NCI-H1105 (cell line): ENCODE data around the gene PTPN18.
A peak's percentile ranks its signal among the peaks of the same experiment; 100 is the strongest.
"Not testable (repeated sequence)": the region's sequence is repeated elsewhere in the genome, so short reads cannot be mapped to it uniquely, and the experiment has no call there.

Source experiments
- DNase-seq: peaks from one replicate; lab custom pipeline; 2025; lab: John Stamatoyannopoulos, UW

PTPN18 gene

DNA sequence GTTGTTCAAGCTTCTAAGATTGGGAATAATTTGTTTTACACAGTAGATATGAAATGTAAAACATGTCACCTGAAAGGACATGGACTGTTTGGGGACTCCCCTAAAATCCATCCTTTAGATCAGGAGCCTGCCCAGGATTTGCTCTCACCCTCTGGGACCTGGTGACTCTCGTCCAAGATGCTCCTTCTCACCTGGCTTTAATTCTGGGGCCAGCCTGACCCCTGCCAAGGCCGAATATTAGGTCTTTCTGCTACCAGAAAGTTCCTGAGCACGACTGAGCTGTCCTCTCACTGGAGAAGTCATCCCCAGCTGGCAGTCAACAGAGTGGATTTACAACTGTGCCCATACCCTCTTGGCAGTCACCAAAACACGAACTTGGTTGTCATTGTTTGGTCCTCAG is 25.3 kb downstream of the PTPN18 start:
- DNase-seq: no peak

GRCh38 chr2:130381619-130382018 is 25.8 kb downstream of the PTPN18 start:
- no peak for DNase-seq

DNA sequence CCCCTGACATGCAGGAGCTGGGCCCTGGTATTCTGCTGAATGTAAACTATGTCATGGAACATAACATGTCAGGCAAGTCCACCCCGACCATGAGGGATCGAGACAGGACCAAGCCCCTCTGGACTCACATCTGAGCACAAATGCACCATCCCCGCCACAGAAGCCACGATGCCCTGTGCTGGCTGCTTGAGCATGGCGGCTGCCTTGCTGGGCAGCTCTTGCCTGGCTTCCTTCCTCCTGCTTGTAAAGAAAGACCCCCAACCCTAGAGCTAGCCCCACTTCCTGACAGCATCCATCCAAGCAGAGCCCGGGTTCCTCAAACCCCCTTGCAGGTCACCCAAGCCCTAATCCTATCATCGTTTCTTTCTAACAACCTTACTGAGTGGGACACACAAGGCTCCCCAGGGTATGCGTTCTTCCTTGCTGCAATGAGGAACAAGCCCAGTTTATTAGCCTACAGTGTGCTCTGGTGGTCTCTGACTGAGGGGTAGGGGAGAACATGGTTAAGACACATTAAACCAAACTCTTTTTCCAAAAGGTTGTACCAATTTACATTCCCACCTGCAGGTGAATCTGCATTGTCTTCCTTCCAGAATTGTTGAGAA is 26.6 kb downstream of the PTPN18 start:
- DNase-seq: no peak

- DNase-seq: no peak
Observed at GRCh38 chr2:130385709-130386108, 29.9 kb downstream of the PTPN18 start.

GRCh38 chr2:130387071-130387400 is 31.2 kb downstream of the PTPN18 start:
- no peak for DNase-seq

DNA sequence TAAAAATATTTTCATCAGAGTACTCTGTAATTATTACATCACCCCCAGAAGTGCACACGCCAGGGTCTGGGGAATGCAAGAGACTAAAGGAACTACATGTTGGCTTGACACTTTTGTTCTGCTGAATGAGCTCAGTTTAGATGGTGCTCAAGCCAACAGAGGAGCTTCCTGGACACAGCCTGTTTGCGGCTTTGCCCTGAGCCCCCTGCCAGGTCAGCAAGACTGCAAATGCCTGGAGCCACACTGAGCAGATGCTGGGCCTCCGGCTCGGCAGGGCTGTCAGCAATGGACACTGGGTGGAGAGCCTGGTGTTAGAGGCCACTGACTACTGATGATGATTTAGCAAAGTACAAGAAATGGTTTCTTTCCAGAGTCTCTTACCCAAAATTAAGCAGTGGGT is 31.9 kb downstream of the PTPN18 start:
- no peak for DNase-seq

GRCh38 chr2:130388221-130388907 is 32.5 kb downstream of the PTPN18 start:
- no peak for DNase-seq

DNA sequence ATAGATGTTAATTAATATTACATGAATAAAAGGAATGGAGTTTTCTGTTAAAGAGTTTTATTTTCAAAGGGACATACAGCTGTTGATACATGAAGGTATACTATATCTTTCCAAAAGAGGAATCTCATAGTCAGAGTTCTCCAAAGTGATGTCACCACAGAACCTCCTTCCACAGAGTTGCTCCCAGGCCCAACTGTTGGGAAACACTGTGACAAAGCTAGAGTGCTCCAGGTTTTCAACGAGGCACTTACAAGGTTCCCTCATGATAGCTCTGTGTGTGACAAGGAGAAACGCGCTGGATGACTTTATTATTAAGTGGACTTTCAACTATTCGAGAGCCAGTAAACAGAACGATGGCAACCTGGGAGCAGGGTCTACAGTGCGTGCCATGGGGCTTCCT is 33.5 kb downstream of the PTPN18 start:
- no peak for DNase-seq

DNA sequence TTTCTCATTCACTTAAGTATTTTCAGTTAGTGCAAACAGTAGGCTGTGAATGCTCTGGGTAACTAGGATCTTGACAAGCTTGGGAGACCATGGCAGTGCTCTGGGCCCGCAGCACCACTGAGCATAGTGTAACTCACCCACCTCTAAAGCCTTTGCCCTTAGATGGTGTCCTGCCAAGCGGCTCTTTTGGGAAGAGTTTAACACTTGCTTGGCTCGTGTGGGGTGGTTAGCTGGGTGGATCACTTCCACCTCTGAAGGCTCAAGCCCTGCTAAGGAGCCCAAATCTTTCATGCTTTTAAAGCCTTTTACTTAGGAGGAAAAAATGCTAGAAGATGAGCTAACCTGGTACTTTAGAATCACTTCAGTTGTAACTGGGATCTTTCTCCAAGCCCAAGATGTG is 33.9 kb downstream of the PTPN18 start:
- no peak for DNase-seq

DNA sequence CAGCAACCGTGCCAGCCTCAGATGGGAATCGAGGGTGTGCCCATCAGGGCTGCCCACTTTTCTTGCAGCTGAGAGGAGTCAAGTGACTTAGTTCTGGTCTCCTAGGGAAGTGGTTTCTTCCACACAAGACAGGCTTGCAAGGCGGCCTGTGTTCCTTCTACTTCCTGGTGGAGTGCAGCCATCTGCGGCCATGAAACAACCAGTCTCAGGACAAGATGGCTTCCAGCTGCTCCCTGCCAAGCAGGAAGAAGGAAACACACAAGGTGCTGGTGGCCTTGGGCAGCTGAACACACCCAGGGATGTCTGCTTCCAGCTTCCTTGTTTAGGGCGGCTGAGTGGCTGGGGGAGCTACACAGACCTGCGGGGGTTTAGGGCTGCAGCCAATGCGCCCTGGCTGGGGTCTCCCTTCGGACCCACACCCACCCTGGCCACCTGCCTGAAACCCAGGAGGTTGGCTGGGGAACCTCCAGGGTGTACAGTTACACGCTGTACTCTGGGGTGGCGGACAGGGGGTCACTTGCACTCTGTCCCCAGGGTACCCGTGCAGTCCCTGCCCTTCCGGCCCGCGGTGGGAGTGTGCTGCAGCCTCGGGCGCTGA is 34.7 kb downstream of the PTPN18 start:
- no peak for DNase-seq

- peak; percentile 51 for DNase-seq
Observed at GRCh38 chr2:130391058-130391871, 35.4 kb downstream of the PTPN18 start.

- DNase-seq: peak; percentile 12
Observed at GRCh38 chr2:130391872-130392670, 36.2 kb downstream of the PTPN18 start.

- no peak for DNase-seq
Observed at GRCh38 chr2:130393318-130393910, 37.6 kb downstream of the PTPN18 start.

GRCh38 chr2:130406280-130406679 is 50.4 kb downstream of the PTPN18 start:
- DNase-seq: not testable (repeated sequence)

DNA sequence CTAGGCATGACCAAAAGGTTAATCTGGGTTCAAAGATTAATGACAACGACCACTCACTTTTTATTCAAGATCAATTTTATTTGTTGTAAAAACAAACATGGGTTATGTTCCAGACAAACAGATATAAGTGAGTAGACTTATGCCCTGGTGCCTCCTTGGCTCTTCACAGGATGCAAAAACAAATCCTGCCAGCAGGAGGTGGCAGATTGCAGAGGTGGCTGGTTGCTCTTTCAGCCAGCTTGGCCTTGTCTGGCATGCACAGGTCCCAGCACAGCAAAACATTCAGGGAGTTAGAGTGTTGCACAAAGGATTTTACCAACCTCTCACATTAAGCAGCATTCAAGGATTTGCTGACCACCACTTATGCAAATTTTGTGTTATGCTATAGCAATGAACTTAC is 60.8 kb downstream of the PTPN18 start:
- not testable (repeated sequence) for DNase-seq

GRCh38 chr2:130418845-130419244 is 63.0 kb downstream of the PTPN18 start:
- not testable (repeated sequence) for DNase-seq
